D341Med (cell line): ENCODE results near the gene FAHD1.
"Not testable (repeated sequence)": the region's sequence is repeated elsewhere in the genome, so short reads cannot be mapped to it uniquely, and the experiment has no call there.

Source experiments
- DNase-seq: peaks from one replicate; pipeline ENCODE4 v3.0.0; 2012; ENCODE audit warnings: low spot score

The FAHD1 gene

GRCh38 chr16:1846416-1846815 is 19.4 kb downstream of the FAHD1 start:
- DNase-seq: no peak

- no peak for DNase-seq
These were observed 24.0 kb downstream of the FAHD1 start for GRCh38 chr16:1850981-1851380.

GRCh38 chr16:1851793-1852192 is 24.8 kb downstream of the FAHD1 start:
- DNase-seq: no peak

- no peak for DNase-seq
These were observed 30.6 kb downstream of the FAHD1 start for GRCh38 chr16:1857433-1858097.

- DNase-seq: no peak
These were observed 31.3 kb downstream of the FAHD1 start for GRCh38 chr16:1858189-1858865.

- DNase-seq: no peak
These were observed 32.6 kb downstream of the FAHD1 start for GRCh38 chr16:1859650-1860049.

- no peak for DNase-seq
These were observed 34.7 kb downstream of the FAHD1 start for GRCh38 chr16:1861730-1862129.

- DNase-seq: no peak
These were observed 35.4 kb downstream of the FAHD1 start for GRCh38 chr16:1862394-1862793.

GRCh38 chr16:1863681-1864460 is 36.9 kb downstream of the FAHD1 start:
- DNase-seq: no peak

- DNase-seq: no peak
These were observed 39.1 kb downstream of the FAHD1 start for GRCh38 chr16:1865902-1866690.

- no peak for DNase-seq
These were observed 43.5 kb downstream of the FAHD1 start for GRCh38 chr16:1870365-1871082.

- DNase-seq: peak; percentile 83
These were observed 45.1 kb downstream of the FAHD1 start, which contains the start of gene MEIOB for GRCh38 chr16:1871974-1872635. MEIOB (minus strand) TSS chr16:1872164; CDS start chr16:1868175, 3,989 bp downstream.

- DNase-seq: no peak
These were observed 47.8 kb downstream of the FAHD1 start for GRCh38 chr16:1874854-1875253.

GRCh38 chr16:1876066-1876465 is 49.1 kb downstream of the FAHD1 start:
- DNase-seq: not testable (repeated sequence)

- DNase-seq: no peak
These were observed 49.5 kb downstream of the FAHD1 start for GRCh38 chr16:1876468-1876867.

- DNase-seq: no peak
These were observed 50.1 kb downstream of the FAHD1 start for GRCh38 chr16:1877089-1877488.

- DNase-seq: no peak
These were observed 50.8 kb downstream of the FAHD1 start for GRCh38 chr16:1877804-1878203.

- no peak for DNase-seq
These were observed 51.2 kb downstream of the FAHD1 start for GRCh38 chr16:1878256-1878655.
